GM12873 (cell line): ENCODE data around the gene UBXN4.

Experiments
- CTCF ChIP-seq: IDR thresholded peaks from 2 replicates; pipeline ENCODE4 v1.5.1; 2012; ENCODE audit warnings: low read depth, mild to moderate bottlenecking, moderate library complexity, low read length, control low read depth; ENCODE audit not compliant: insufficient read depth; ENCODE audit errors: missing control alignments

The UBXN4 gene

GRCh38 chr2:135815269-135815668 lies 73.6 kb downstream of the UBXN4 start:
- TF ChIP-seq CTCF: no peak

GRCh38 chr2:135817466-135817865 lies 75.8 kb downstream of the UBXN4 start:
- no peak for TF ChIP-seq CTCF

GRCh38 chr2:135817951-135818350 lies 76.3 kb downstream of the UBXN4 start:
- TF ChIP-seq CTCF: no peak

- peak; percentile 53 for TF ChIP-seq CTCF
Measured at GRCh38 chr2:135818937-135819610, 77.4 kb downstream of the UBXN4 start.

- no peak for TF ChIP-seq CTCF
Measured at GRCh38 chr2:135820003-135820618, 78.5 kb downstream of the UBXN4 start.

- TF ChIP-seq CTCF: no peak
Measured at GRCh38 chr2:135821190-135821589, 79.5 kb downstream of the UBXN4 start.

- TF ChIP-seq CTCF: no peak
Measured at GRCh38 chr2:135822855-135823254, 81.2 kb downstream of the UBXN4 start.
